Measurements from ENCODE around the gene GPR162.
"Not testable (repeated sequence)": the region's sequence is repeated elsewhere in the genome, so short reads cannot be mapped to it uniquely, and the experiment has no call there.

Gene GPR162

DNA sequence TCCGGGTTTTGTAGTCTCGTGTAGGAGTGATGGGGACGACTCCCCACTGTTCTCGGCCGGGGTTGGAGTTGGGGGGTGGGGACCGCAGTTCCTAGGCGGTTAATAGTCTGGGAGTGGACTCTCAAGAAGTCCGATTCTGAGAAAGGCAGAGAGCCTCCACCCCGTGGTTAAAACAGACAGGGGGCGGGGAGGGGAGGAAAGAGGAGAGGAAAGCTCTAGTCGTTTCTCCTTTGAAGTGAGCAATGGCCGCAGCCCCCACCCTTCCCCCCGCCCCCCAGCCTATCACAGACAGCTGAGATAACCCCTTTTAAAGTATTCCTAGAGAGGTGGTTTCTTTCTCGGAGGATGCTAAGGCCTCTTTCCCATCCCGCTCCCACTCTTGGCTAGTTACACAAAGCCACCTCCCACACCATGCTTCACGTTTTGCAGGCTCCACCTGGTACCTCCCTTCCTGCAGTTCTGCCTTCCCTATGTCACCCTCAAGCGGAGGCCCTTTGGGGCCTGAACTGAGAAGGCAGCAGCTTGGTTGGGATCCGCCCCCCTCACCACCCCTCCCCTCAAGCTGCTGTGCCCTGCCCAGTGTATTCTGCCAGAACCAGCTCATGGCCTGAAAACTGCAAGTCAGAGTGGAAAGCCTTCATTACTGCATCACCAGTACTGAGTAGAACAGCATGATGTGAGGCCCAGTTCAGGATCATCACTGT lies 31.2 kb downstream of the GPR162 start:
- peak overlapping the region; percentile 84 for H3K4me3 Mint-ChIP-seq
- H3K27ac Mint-ChIP-seq, result peak overlapping the region; percentile 100
- H3K9me3 Mint-ChIP-seq, result no peaks in the 10 kb centered on the region
- peaks cover 50% of the 10 kb centered on the region for H3K36me3 Mint-ChIP-seq
- CTCF ChIA-PET, result interaction anchor here (0.6 to 6.2 kb wide), 12 partner anchors 12 to 311 kb away, joined by 3 to 38 read pairs (median 4); partner anchors contain the start of genes SPSB2 and TPI1
- peak; percentile 84 for DNase-seq
- peaks cover 48% of the 10 kb centered on the region for H3K4me1 Mint-ChIP-seq
- no peaks in the 10 kb centered on the region for H3K27me3 Mint-ChIP-seq

DNA sequence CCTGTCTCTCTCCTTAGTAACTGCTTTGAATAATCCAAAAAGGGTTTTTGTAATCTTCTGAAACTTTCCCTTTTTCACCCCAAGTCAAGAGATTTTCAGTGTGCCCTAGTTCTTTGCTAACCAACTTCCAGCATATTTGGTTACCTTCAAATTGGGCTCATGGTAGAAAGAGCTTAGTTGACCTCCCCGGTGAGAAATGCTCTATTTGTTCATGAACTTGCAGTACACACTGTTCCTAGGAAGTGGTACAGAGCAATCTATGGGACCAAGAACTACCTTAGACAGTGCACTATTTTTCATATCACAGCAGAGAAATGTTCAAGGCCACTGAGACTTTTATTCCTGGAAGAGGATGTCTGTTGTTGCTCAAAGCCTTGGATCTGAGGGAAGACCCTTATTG lies 32.0 kb downstream of the GPR162 start:
- Mint-ChIP-seq H3K4me1 (peaks cover 43% of the 10 kb centered on the region), H3K4me3 (peak overlapping the region; percentile 84)

DNA sequence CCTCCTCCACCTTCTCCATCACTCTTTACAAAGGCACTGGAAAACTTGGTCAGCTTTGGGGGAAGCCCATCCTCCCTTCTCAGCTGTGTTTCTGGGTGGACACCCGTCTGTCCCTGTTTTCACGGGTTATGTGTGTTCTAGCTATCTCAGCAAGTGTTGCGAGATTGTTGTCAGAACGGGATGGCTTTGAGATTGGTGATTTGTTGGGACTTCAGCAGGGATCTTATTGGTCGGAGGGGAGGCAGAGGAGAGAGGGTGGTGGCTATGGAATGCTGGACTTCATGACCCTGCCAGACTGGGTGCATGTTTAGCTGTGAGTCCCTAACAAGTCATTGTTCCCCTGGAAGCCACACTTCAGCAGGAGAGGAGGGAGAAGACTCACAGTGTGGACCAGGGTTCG lies 32.4 kb downstream of the GPR162 start:
- peaks cover 40% of the 10 kb centered on the region for H3K4me1 Mint-ChIP-seq
- CTCF ChIA-PET, result interaction anchor here (1.2 to 4.3 kb wide), 4 partner anchors 10 to 19 kb away, joined by 3 to 29 read pairs (median 8); partner anchors contain the start of genes SPSB2 and TPI1
- peak overlapping the region; percentile 84 for H3K4me3 Mint-ChIP-seq
- H3K9me3 Mint-ChIP-seq, result no peaks in the 10 kb centered on the region
- peaks cover 47% of the 10 kb centered on the region for H3K36me3 Mint-ChIP-seq
- DNase-seq, result no peak
- no peaks in the 10 kb centered on the region for H3K27me3 Mint-ChIP-seq
- peak overlapping the region; percentile 100 for H3K27ac Mint-ChIP-seq

More for the DNA sequence above, 32.0 kb downstream of the GPR162 start:
- H3K9me3 Mint-ChIP-seq, result no peaks in the 10 kb centered on the region
- DNase-seq, result no peak
- no peaks in the 10 kb centered on the region for H3K27me3 Mint-ChIP-seq
- H3K27ac Mint-ChIP-seq, result peak overlapping the region; percentile 100
- CTCF ChIA-PET, result interaction anchor here (0.9 to 6.2 kb wide), 8 partner anchors 10 to 310 kb away, joined by 3 to 38 read pairs (median 6); partner anchors contain the start of genes SPSB2 and TPI1
- peaks cover 48% of the 10 kb centered on the region for H3K36me3 Mint-ChIP-seq

DNA sequence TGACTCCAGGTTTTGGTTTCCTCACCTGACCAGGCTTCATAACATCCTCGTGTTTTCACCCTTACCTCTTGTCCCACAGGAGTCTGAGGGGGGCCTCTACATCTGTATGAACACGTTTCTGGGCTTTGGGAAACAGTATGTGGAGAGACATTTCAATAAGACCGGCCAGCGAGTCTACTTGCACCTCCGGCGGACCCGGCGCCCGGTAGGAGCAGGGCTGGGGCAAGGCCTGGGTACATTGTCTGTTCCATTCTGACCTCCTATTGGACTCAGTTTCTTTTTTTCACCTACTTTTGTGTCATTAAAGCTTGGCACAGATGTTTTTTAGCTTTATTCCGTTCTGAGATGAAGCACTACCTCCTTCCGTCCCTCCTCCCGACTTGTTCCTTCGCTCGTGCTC lies 33.7 kb downstream of the GPR162 start:
- CTCF ChIA-PET, result no interaction called here
- no peak for DNase-seq
- H3K36me3 Mint-ChIP-seq, result peaks cover 43% of the 10 kb centered on the region

DNA sequence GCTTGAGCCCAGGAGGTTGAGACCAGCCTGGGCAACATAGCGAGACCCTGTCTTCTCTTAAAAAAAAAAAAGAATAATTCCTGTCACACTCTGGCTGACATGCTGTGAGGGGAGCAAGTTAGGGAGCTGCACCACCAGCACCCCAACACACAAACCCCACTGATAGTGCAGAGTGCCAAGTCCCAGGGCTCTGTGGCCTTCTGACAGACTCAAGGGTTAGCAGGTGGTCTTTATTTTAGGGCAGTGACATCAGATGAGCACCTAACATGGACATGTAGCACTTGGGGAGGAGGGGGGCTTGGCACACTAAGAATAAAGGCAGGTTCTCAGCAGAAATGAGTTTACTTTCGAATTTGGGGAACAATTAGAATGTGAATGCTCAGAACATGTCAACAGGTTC lies 37.2 kb downstream of the GPR162 start:
- Mint-ChIP-seq H3K4me1 (peaks cover 13% of the 10 kb centered on the region), H3K36me3 (peaks cover 64% of the 10 kb centered on the region)
- CTCF ChIA-PET, result no interaction called here

More for the DNA sequence above, 33.7 kb downstream of the GPR162 start:
- peaks cover 27% of the 10 kb centered on the region for H3K4me1 Mint-ChIP-seq
- no peaks in the 10 kb centered on the region for H3K9me3 Mint-ChIP-seq
- no peak overlapping the region for H3K27ac Mint-ChIP-seq
- no peak overlapping the region for H3K4me3 Mint-ChIP-seq
- H3K27me3 Mint-ChIP-seq, result no peaks in the 10 kb centered on the region

DNA sequence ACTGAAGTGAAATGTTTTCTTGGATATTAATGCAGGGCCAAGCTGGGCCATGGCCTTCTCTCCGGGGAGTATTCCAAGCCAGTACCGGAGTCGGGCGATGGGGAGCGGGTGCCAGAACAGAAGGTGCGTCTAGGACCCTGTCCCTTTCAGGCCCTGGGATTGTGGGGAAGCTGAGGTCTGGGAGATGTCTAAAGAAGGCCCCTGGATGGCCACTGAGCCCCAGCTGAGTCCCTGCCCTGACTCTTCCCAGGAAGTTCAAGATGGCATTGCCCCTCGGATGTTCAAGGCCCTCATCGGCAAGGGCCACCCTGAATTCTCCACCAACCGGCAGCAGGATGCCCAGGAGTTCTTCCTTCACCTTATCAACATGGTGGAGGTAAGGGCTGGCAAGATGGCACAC lies 38.5 kb downstream of the GPR162 start:
- Mint-ChIP-seq H3K27me3 (no peaks in the 10 kb centered on the region), H3K4me1 (peaks cover under 1% of the 10 kb centered on the region), H3K9me3 (no peaks in the 10 kb centered on the region), H3K27ac (no peak overlapping the region), H3K4me3 (no peak overlapping the region), H3K36me3 (peaks cover 70% of the 10 kb centered on the region)
- CTCF ChIA-PET, result no interaction called here
- DNase-seq, result no peak

More for the DNA sequence above, 37.2 kb downstream of the GPR162 start:
- no peak for DNase-seq
- no peaks in the 10 kb centered on the region for H3K9me3 Mint-ChIP-seq
- no peaks in the 10 kb centered on the region for H3K27me3 Mint-ChIP-seq
- H3K27ac Mint-ChIP-seq, result no peak overlapping the region
- H3K4me3 Mint-ChIP-seq, result no peak overlapping the region

DNA sequence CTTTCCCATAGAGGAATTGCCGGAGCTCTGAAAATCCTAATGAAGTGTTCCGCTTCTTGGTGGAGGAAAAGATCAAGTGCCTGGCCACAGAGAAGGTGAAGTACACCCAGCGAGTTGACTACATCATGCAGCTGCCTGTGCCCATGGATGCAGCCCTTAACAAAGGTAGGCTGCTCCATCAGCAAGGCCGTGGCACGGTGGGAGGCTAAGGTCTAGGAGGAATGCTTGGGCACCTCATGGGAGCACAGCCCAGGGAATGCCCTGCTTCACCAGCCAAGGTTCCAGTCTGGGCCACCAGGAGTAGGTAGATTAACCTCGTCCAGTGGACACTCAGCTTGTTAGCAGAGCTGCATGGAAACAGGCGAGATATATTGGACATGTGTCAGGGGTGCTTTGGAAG lies 39.3 kb downstream of the GPR162 start:
- CTCF ChIA-PET, result interaction anchor here (1.1 kb wide), 1 partner anchor 12 kb away, joined by 4 read pairs; the partner anchor contains the start of gene SPSB2
- peaks cover 73% of the 10 kb centered on the region for H3K36me3 Mint-ChIP-seq
- no peaks in the 10 kb centered on the region for H3K4me1 Mint-ChIP-seq
- no peak for DNase-seq
- H3K4me3 Mint-ChIP-seq, result no peak overlapping the region
- no peaks in the 10 kb centered on the region for H3K27me3 Mint-ChIP-seq
- no peaks in the 10 kb centered on the region for H3K9me3 Mint-ChIP-seq
- no peak overlapping the region for H3K27ac Mint-ChIP-seq

DNA sequence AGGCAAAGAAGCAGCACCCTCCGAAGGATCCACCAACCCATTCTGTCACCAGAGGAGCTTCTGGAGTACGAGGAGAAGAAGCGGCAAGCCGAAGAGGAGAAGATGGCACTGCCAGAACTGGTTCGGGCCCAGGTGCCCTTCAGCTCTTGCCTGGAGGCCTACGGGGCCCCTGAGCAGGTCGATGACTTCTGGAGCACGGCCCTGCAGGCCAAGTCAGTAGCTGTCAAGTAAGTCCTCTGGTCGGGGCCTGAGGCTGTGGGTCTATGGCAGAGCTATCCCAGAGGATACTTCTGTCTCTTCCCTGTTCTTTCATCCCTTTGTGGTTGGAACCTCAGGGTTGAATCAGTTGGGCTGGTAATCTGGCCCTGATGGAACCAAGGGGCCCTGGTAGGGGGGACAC lies 39.8 kb downstream of the GPR162 start:
- Mint-ChIP-seq H3K27ac (no peak overlapping the region), H3K9me3 (no peaks in the 10 kb centered on the region), H3K27me3 (no peaks in the 10 kb centered on the region), H3K4me3 (no peak overlapping the region), H3K4me1 (peaks cover under 1% of the 10 kb centered on the region), H3K36me3 (peaks cover 68% of the 10 kb centered on the region)
- CTCF ChIA-PET, result interaction anchor here (1.1 kb wide), 1 partner anchor 11 kb away, joined by 4 read pairs; the partner anchor contains the start of gene SPSB2
- DNase-seq, result no peak

DNA sequence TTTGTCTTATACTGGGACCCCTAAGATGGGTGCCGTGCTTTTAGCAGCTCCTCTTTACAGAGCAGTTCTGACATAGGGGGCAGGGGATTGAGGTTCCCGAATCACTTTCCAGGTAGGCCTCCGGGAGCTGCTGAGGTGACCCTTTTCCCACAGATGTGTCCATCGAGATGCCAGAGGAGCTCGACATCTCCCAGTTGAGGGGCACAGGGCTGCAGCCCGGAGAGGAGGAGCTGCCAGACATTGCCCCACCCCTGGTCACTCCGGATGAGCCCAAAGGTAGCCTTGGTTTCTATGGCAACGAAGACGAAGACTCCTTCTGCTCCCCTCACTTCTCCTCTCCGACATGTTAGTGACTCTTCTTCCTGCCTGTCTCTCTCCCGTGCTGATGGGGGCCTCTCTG lies 41.4 kb downstream of the GPR162 start:
- Mint-ChIP-seq H3K36me3 (peaks cover 59% of the 10 kb centered on the region), H3K27me3 (no peaks in the 10 kb centered on the region), H3K4me3 (no peak overlapping the region), H3K27ac (no peak overlapping the region), H3K9me3 (no peaks in the 10 kb centered on the region), H3K4me1 (peaks cover 10% of the 10 kb centered on the region)
- CTCF ChIA-PET, result no interaction called here
- DNase-seq, result no peak

DNA sequence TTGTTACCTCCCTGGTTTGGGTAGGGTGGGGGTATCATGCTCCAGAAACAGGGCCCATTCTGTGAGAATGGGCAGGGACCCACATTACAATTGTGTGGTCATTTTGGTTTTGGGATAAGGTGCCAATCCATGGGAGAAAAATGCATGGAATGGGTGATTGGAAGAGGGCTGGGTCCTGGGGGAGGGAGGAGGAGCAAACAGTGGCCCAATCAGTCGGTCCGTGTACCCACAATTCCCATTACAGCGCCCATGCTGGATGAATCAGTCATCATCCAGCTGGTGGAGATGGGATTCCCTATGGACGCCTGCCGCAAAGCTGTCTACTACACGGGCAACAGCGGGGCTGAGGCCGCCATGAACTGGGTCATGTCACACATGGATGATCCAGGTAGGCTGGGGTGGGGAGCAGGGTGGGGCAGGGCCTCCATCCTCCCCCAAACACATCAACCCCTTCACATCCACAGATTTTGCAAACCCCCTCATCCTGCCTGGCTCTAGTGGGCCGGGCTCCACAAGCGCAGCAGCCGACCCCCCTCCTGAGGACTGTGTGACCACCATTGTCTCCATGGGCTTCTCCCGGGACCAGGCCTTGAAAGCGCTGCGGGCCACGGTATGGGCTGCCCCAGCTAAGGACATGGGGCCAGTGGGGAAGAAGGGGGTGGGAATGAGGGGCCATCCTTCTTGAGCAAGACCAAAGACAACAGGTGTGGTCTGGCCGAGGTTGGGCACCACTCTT lies 42.1 kb downstream of the GPR162 start:
- no peak overlapping the region for H3K4me3 Mint-ChIP-seq
- CTCF ChIA-PET, result no interaction called here
- no peak overlapping the region for H3K27ac Mint-ChIP-seq
- peaks cover 17% of the 10 kb centered on the region for H3K4me1 Mint-ChIP-seq
- DNase-seq, result no peak
- H3K27me3 Mint-ChIP-seq, result no peaks in the 10 kb centered on the region
- H3K36me3 Mint-ChIP-seq, result peaks cover 64% of the 10 kb centered on the region
- H3K9me3 Mint-ChIP-seq, result no peaks in the 10 kb centered on the region

DNA sequence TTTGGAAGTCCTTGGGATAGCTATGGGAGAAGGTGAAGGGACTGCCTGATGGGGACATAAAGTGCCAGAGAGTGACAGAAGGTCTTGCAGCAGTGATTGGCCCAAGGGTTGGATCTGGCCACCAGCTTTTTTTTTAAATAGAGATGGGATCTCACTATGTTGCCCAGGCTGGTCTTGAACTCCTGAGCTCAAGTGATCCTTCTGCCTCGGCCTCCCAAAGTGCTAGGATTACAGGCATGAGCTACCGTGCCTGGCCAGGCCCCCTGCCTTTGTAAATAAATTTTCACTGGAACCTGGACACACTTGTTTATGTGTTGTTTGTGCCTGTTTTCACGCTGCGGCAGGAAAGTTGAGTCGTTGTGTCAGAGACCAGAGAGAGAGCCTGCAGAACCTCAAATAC lies 43.7 kb downstream of the GPR162 start:
- H3K4me3 Mint-ChIP-seq, result peak overlapping the region; percentile 18
- DNase-seq, H3K9me3 Mint-ChIP-seq, H3K27me3 Mint-ChIP-seq: not testable (repeated sequence)
- peaks cover 72% of the 10 kb centered on the region for H3K36me3 Mint-ChIP-seq
- peaks cover 32% of the 10 kb centered on the region for H3K4me1 Mint-ChIP-seq
- peak overlapping the region; percentile 17 for H3K27ac Mint-ChIP-seq
- CTCF ChIA-PET, result interaction anchor here (0.6 to 3.3 kb wide), 3 partner anchors 12 to 55 kb away, joined by 3 to 9 read pairs (median 4); partner anchors contain the start of gene USP5

DNA sequence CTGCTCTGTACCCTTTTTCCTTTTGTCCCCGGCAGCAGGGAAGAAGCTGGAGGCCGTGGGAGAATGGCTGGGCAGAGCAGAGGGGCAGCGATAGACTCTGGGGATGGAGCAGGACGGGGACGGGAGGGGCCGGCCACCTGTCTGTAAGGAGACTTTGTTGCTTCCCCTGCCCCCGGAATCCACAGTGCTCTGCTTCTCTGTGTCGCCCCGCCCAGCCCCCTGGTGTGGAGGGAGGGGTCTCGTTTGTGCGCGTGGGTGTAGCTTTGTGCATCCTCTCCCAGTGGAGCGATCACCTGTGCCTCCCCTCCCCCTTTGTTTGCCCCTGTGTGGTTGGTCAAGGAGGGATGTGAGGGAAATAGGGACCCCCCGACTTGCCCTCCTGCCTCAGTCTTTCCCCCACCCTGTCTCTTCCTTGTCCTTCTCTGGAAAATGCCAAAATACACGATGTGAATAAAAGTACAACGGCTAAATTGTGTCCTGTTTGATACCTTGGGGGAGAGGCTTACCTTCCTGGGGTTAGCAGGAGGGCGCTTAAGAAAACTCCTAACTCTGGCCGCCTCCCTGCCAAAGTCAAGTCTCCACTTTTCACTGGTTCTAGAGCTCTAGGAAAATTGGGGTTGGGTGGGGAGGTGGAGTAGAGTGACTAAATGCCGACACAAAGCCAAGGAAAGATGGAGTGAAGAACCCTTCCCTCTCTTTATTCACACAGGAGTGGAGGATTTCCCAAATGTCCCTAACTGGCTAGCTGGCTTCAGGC lies 44.7 kb downstream of the GPR162 start:
- peaks cover 73% of the 10 kb centered on the region for H3K36me3 Mint-ChIP-seq
- no peak overlapping the region for H3K27ac Mint-ChIP-seq
- peak overlapping the region; percentile 95 for H3K4me3 Mint-ChIP-seq
- H3K4me1 Mint-ChIP-seq, result peaks cover 43% of the 10 kb centered on the region
- CTCF ChIA-PET, result interaction anchor here (0.7 to 3.3 kb wide), 3 partner anchors 13 to 236 kb away, joined by 3 to 9 read pairs (median 3); no protein-coding TSS in a partner anchor
- DNase-seq, result no peak
- no peaks in the 10 kb centered on the region for H3K9me3 Mint-ChIP-seq
- no peaks in the 10 kb centered on the region for H3K27me3 Mint-ChIP-seq

DNA sequence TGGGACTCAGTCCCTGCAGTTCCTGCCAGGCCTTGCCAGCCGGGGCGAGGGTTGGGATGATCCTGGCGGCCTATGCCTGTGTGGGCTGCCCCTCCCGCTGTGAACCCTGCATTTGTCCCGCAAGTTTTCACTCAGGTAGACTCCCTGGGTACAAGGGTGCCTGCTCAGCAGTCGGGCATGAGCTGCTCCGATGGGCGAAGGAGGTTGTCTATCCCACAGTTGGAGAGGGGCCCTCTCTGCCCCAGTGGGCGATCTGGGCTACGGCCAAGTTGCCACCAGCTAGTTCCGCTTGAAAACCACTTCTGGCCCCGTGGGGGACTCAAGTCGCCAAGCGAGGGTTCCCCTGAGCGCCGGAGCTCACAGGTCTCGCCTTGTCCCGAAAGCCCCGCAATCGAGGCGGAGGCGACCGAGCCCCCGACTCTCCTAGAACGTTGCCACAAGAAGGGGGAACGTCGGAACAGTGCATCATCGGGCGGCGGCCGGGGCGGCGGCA lies 45.3 kb downstream of the GPR162 start:
- peak overlapping the region; percentile 95 for H3K27ac Mint-ChIP-seq
- CTCF ChIA-PET, result interaction anchor here (0.7 to 3.3 kb wide), 3 partner anchors 13 to 236 kb away, joined by 3 to 9 read pairs (median 3); no protein-coding TSS in a partner anchor
- no peak for DNase-seq
- peak overlapping the region; percentile 95 for H3K4me3 Mint-ChIP-seq
- no peaks in the 10 kb centered on the region for H3K27me3 Mint-ChIP-seq
- H3K4me1 Mint-ChIP-seq, result peaks cover 49% of the 10 kb centered on the region
- peaks cover 77% of the 10 kb centered on the region for H3K36me3 Mint-ChIP-seq
- no peaks in the 10 kb centered on the region for H3K9me3 Mint-ChIP-seq
